Measurements from ENCODE around the gene PCBP2. TPM values are rescaled to one million over a fixed set of nuclear protein-coding genes. Genes with fewer than 3 reads are reported as not detected.

PCBP2 gene
- total RNA-seq, 1 donor from 2014 or later = 1,351 TPM

DNA sequence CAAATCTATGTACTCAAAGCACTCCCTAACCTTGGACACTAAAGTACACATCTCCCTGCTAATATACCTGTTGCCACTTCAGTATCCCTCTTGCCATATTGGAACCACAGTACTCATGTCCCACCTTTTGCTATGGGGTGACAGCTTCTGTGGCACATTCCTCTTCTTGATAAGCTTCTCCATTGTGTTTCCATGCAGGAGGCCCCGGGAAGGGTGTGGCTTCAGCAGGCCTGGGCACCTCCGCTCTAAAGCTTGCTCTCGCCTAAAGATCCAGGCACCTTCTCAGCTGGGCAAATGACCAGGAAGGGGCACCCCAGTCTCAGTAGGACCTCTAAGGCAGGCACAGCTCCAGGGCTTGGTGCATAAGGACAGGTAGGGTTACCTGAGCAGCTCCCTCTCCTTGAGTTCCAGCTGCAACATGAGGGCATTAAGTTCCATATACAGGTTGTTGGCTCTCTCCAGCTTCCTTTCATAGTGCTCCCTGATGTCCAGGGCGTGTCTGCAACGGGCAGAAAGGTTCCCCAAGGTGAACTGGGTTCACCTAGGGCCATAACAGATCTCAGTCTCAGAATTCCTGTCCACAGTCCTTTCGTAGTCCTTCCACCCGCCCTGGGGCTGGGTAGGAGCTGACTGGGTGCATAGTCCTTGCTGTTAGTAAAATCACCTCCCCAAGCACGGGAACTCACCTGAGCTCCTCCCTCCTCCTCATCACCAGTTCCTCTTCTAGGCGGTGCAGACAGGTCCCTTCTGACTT lies 31.5 kb downstream of the PCBP2 start:
- Mint-ChIP-seq H3K4me1 (peaks cover 22% of the 10 kb centered on the region), H3K36me3 (ENCODE audit: low read depth) (peaks cover 28% of the 10 kb centered on the region), H3K4me3 (peak overlapping the region; percentile 74), H3K9me3 (no peaks in the 10 kb centered on the region), H3K27ac (ENCODE audit: unreplicated experiment) (peak overlapping the region; percentile 71), H3K27me3 (ENCODE audit: low read depth) (peaks cover 18% of the 10 kb centered on the region)
- no peak for DNase-seq (ENCODE audit: low read depth, low spot score)
- TF ChIP-seq, protein P1, sequence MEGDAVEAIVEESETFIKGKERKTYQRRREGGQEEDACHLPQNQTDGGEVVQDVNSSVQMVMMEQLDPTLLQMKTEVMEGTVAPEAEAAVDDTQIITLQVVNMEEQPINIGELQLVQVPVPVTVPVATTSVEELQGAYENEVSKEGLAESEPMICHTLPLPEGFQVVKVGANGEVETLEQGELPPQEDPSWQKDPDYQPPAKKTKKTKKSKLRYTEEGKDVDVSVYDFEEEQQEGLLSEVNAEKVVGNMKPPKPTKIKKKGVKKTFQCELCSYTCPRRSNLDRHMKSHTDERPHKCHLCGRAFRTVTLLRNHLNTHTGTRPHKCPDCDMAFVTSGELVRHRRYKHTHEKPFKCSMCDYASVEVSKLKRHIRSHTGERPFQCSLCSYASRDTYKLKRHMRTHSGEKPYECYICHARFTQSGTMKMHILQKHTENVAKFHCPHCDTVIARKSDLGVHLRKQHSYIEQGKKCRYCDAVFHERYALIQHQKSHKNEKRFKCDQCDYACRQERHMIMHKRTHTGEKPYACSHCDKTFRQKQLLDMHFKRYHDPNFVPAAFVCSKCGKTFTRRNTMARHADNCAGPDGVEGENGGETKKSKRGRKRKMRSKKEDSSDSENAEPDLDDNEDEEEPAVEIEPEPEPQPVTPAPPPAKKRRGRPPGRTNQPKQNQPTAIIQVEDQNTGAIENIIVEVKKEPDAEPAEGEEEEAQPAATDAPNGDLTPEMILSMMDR (conservative IDR thresholded peaks at IDR 0.05) = no peak

- H3K4me1 Mint-ChIP-seq = peaks cover 19% of the 10 kb centered on the region
- TF ChIP-seq, protein P1 (conservative IDR thresholded peaks at IDR 0.05) = no peak
- peaks cover 18% of the 10 kb centered on the region for H3K27me3 Mint-ChIP-seq (ENCODE audit: low read depth)
- peak overlapping the region; percentile 71 for H3K27ac Mint-ChIP-seq (ENCODE audit: unreplicated experiment)
- peak overlapping the region; percentile 74 for H3K4me3 Mint-ChIP-seq
- no peaks in the 10 kb centered on the region for H3K9me3 Mint-ChIP-seq
- peaks cover 28% of the 10 kb centered on the region for H3K36me3 Mint-ChIP-seq (ENCODE audit: low read depth)
- DNase-seq (ENCODE audit: low read depth, low spot score) = no peak
Observed at GRCh38 chr12:53483979-53484377, 32.1 kb downstream of the PCBP2 start.

- H3K36me3 Mint-ChIP-seq (ENCODE audit: low read depth) = peaks cover 23% of the 10 kb centered on the region
- DNase-seq (ENCODE audit: low read depth, low spot score) = no peak
Observed at GRCh38 chr12:53484686-53485575, 33.0 kb downstream of the PCBP2 start.

GRCh38 chr12:53485955-53486735 lies 34.2 kb downstream of the PCBP2 start:
- DNase-seq (ENCODE audit: low read depth, low spot score) = no peak
- H3K27ac Mint-ChIP-seq (ENCODE audit: unreplicated experiment) = no peak overlapping the region
- peak overlapping the region; percentile 61 for H3K4me3 Mint-ChIP-seq
- H3K9me3 Mint-ChIP-seq = no peaks in the 10 kb centered on the region
- H3K4me1 Mint-ChIP-seq = peaks cover 13% of the 10 kb centered on the region
- H3K36me3 Mint-ChIP-seq (ENCODE audit: low read depth) = peaks cover 23% of the 10 kb centered on the region
- TF ChIP-seq, protein P1 (conservative IDR thresholded peaks at IDR 0.05) = no peak
- peaks cover 20% of the 10 kb centered on the region for H3K27me3 Mint-ChIP-seq (ENCODE audit: low read depth)

More at GRCh38 chr12:53484686-53485575, 33.0 kb downstream of the PCBP2 start:
- H3K27me3 Mint-ChIP-seq (ENCODE audit: low read depth) = peaks cover 20% of the 10 kb centered on the region
- H3K27ac Mint-ChIP-seq (ENCODE audit: unreplicated experiment) = no peak overlapping the region
- no peaks in the 10 kb centered on the region for H3K9me3 Mint-ChIP-seq
- TF ChIP-seq, protein P1 (conservative IDR thresholded peaks at IDR 0.05) = no peak
- peak overlapping the region; percentile 61 for H3K4me3 Mint-ChIP-seq
- peaks cover 18% of the 10 kb centered on the region for H3K4me1 Mint-ChIP-seq
